Testis (tissue), 2 donors: ENCODE measurements around the gene RABGGTA.

Experiments used
- POLR2A ChIP-seq: fragments of 450-650 bp; IDR thresholded peaks from one replicate; pipeline ENCODE4 v1.6.1; 2017; ENCODE audit warnings: antibody characterized with exemption, mild to moderate bottlenecking, moderate library complexity
- TF ChIP-seq, protein P1 (sequence below), 3 experiments: fragments of 450-650 bp in 2 of 3; fragments of 200-600 bp in 1 of 3; sonication (generic) in 1 of 3; IDR thresholded peaks; one replicate each; pipeline ENCODE4 v1.5.1; 2016 to 2019; ENCODE audit warnings: antibody characterized with exemption in 3 of 3, mild to moderate bottlenecking in 2 of 3, moderate library complexity in 1 of 3

DNA sequence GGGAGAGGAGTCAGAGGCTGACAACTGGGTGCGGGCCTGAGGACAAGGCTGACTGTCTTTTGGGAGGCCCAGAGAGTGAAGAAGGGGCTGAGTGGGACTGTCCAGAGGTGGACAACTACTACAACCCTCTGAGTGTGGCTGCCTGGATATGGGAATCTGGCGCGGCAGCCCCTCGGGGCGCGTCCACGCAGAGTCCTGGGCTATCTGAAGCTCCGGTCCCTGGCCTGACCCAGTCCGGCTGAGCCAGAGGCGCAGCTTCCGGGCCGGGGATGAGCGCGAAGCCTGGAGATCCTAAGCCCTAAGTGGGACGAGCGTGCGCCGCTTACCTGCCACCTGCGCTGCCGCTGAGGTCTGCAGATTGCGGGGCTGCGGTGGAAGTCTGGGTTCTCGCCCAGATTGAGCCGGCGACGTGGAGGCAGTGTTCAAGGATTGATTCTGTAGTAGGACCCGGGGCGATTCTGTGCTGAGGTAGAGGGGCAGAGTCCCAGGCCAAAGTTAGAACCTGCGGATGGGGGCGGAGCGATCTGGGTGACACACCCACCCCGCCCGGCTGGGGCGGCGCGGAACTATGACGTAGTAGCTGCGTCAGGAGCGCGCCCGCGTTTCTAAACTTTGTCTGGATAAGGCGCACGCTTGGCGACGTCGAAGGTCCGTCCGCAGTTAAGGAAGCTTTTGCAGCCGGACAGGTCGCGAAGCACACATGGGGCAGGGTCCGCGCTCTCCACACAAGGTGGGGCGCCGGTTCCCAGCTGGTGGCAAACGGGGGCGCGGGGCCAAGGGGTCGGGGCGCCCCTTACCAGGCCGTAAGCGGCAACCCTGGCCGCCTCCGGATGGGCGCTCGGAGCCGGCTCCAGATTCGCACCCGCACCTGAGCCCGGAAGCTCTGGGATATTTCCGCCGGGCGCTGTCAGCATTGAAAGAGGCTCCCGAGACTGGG lies 28.1 kb upstream of the RABGGTA start, which contains the start of the genes DHRS1 and NOP9:
- TF ChIP-seq POLR2A: no peak
- TF ChIP-seq, protein P1, sequence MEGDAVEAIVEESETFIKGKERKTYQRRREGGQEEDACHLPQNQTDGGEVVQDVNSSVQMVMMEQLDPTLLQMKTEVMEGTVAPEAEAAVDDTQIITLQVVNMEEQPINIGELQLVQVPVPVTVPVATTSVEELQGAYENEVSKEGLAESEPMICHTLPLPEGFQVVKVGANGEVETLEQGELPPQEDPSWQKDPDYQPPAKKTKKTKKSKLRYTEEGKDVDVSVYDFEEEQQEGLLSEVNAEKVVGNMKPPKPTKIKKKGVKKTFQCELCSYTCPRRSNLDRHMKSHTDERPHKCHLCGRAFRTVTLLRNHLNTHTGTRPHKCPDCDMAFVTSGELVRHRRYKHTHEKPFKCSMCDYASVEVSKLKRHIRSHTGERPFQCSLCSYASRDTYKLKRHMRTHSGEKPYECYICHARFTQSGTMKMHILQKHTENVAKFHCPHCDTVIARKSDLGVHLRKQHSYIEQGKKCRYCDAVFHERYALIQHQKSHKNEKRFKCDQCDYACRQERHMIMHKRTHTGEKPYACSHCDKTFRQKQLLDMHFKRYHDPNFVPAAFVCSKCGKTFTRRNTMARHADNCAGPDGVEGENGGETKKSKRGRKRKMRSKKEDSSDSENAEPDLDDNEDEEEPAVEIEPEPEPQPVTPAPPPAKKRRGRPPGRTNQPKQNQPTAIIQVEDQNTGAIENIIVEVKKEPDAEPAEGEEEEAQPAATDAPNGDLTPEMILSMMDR (IDR thresholded peaks at IDR 0.05): peak in 1 of 3 experiments; percentile 25
